ENCODE data around the gene RIN2. TPM values are rescaled to one million over a fixed set of nuclear protein-coding genes. Genes with fewer than 3 reads are reported as not detected.

RIN2 gene
- total and polyA plus RNA-seq, 2 of the 13 experiments (the other 11 are each of a cell fraction or from before 2014, with no cell fraction given), result 2.5 to 5.1 TPM

- TF ChIP-seq SAP130 (CRISPR knock-in tag; IDR thresholded peaks at IDR 0.05; ENCODE audit: low read depth), result peak; percentile 45; the same call in 1 of the 2 replicates
- TF ChIP-seq NCOR1 (IDR thresholded peaks at IDR 0.05; ENCODE audit: borderline replicate concordance, low read length), result peak; percentile 48; the same call in 1 of the 2 replicates
- TF ChIP-seq CC2D1A (CRISPR knock-in tag; IDR thresholded peaks at IDR 0.05), result no peak
- no peak for TF ChIP-seq ZSCAN31 (CRISPR knock-in tag; IDR thresholded peaks at IDR 0.05; ENCODE audit: low read depth)
- TF ChIP-seq CSRNP1 (CRISPR knock-in tag; IDR thresholded peaks at IDR 0.05), result peak; percentile 16; the same call in 1 of the 2 replicates
- TF ChIP-seq HNRNPL (IDR thresholded peaks at IDR 0.05; ENCODE audit: low read depth, low read length), result peak; percentile 58; the same call in 1 of the 2 replicates
- 0 out of 2 replicates have a peak, but pooled peaks have one; percentile 51 for TF ChIP-seq ZNF44 (CRISPR knock-in tag; IDR thresholded peaks at IDR 0.05)
- TF ChIP-seq BCL6 (CRISPR knock-in tag; IDR thresholded peaks at IDR 0.05), result peak; percentile 18; the same call in 1 of the 2 replicates
- TF ChIP-seq ZNF619 (CRISPR knock-in tag; IDR thresholded peaks at IDR 0.05), result no peak
- 0 out of 2 replicates have a peak, but pooled peaks have one; percentile 8 for TF ChIP-seq PRDM15 (CRISPR knock-in tag; IDR thresholded peaks at IDR 0.05)
- TF ChIP-seq ZNF235 (CRISPR knock-in tag; IDR thresholded peaks at IDR 0.05; ENCODE audit: borderline replicate concordance), result no peak
- TF ChIP-seq ZNF781 (CRISPR knock-in tag; IDR thresholded peaks at IDR 0.05; ENCODE audit: borderline replicate concordance, not compliant biosample characterization), result peak; percentile 63
- peak; percentile 71; the same call in 1 of the 2 replicates for TF ChIP-seq ZBTB7A (CRISPR knock-in tag; IDR thresholded peaks at IDR 0.05)
- TF ChIP-seq ZSCAN21 (CRISPR knock-in tag; IDR thresholded peaks at IDR 0.05; ENCODE audit: borderline replicate concordance), result peak; percentile 52; the same call in 1 of the 2 replicates
- TF ChIP-seq SNAPC4 (CRISPR knock-in tag; IDR thresholded peaks at IDR 0.05), result peak; percentile 57; the same call in 1 of the 2 replicates
- TF ChIP-seq SALL1 (CRISPR knock-in tag; IDR thresholded peaks at IDR 0.05), result peak; percentile 53
- TF ChIP-seq NFKB2 (CRISPR knock-in tag; IDR thresholded peaks at IDR 0.05; ENCODE audit: borderline replicate concordance), result peak; percentile 69
- TF ChIP-seq TAF15 (IDR thresholded peaks at IDR 0.05; ENCODE audit: low read depth, low read length, poor library complexity, severe bottlenecking), result peak; percentile 89
Observed at GRCh38 chr20:19758501-19759331, 658 bp downstream of the RIN2 start (continued).

Data from HepG2 (cell line).